ENCODE results near the gene RILPL2. TPM values are rescaled to one million over a fixed set of nuclear protein-coding genes. Genes with fewer than 3 reads are reported as not detected.
A peak's percentile ranks its signal among the peaks of the same experiment; 100 is the strongest.

RILPL2 gene
- polyA plus RNA-seq, 3 donors, result 19.3 to 25.1 (median 21.0) TPM

GRCh38 chr12:123391546-123392343 lies 44.7 kb downstream of the RILPL2 start:
- H3K27me3 ChIP-seq (ENCODE audit: control insufficient read depth in 2 of 2, insufficient read depth in 2 of 2, low read length in 2 of 2), result no peaks in the 10 kb centered on the region
- H3K27ac Mint-ChIP-seq, result peak overlapping the region in 5 of 7 donors; percentile 42 to 87 (median 79)
- DNase-seq, result no peak
- no peak overlapping the region for H2AFZ ChIP-seq (ENCODE audit: insufficient read depth, low read depth, low read length, poor library complexity, severe bottlenecking)
- H3K36me3 Mint-ChIP-seq, result peaks cover 31 to 38% of the 10 kb centered on the region in 2 donors
- peaks cover 42 to 50% of the 10 kb centered on the region in 2 donors for H3K4me1 ChIP-seq (ENCODE audit: control insufficient read depth in 1 of 2, insufficient read depth in 2 of 2, low read length in 2 of 2)
- H3K9me3 Mint-ChIP-seq, result no peaks in the 10 kb centered on the region
- 80% methylated on average over 4 of the region's 8 CpGs for WGBS (ENCODE audit: insufficient coverage)
- H3K4me2 ChIP-seq (replicated peaks; ENCODE audit: extremely low read depth, low read length, poor library complexity, severe bottlenecking), result peak overlapping the region; percentile 91
- peak overlapping the region in 1 of 3 experiments; percentile 78 for H3K4me3 ChIP-seq (replicated peaks in 1 of 3; ENCODE audit: low read depth in 2 of 3, low read length in 3 of 3)
- H3K4me1 Mint-ChIP-seq, result peaks cover 47% of the 10 kb centered on the region
- peaks cover 55% of the 10 kb centered on the region for H4K20me1 ChIP-seq (ENCODE audit: insufficient read depth, low read length)
- H3K36me3 ChIP-seq (replicated peaks in 1 of 2; ENCODE audit: control insufficient read depth in 1 of 2, insufficient read depth in 2 of 2, low read length in 2 of 2), result peaks cover 28 to 41% of the 10 kb centered on the region in 2 donors
- peaks cover 0 to 6% (median 0%) of the 10 kb centered on the region in 3 donors for H3K27me3 Mint-ChIP-seq (ENCODE audit: low read depth in 3 of 3)
- no peaks in the 10 kb centered on the region for H3K9me3 ChIP-seq (replicated peaks in 1 of 2; ENCODE audit: control insufficient read depth in 1 of 2, insufficient read depth in 1 of 2, low read length in 2 of 2)
- peak overlapping the region in 1 of 2 donors; percentile 65 for H3K27ac ChIP-seq (ENCODE audit: low read depth in 1 of 2, low read length in 2 of 2)
- intact Hi-C loops (cut with micrococcal nuclease), result loop anchor here in 1 of 2 donors (5.0 kb wide), 1 partner anchor 39 kb away; no protein-coding TSS in a partner anchor
- peak overlapping the region in 1 of 2 donors; percentile 91 for H3K4me3 Mint-ChIP-seq
- peaks cover 80% of the 10 kb centered on the region for H3K79me2 ChIP-seq (ENCODE audit: insufficient read depth, low read length)
- TF ChIP-seq CTCF (IDR thresholded peaks at IDR 0.05), result no peak
- H3K9ac ChIP-seq (ENCODE audit: insufficient read depth, low read length, poor library complexity, severe bottlenecking), result no peak overlapping the region

GRCh38 chr12:123390498-123391426 lies 45.7 kb downstream of the RILPL2 start:
- Histone ChIP-seq H3K4me2 (replicated peaks; ENCODE audit: extremely low read depth, low read length, poor library complexity, severe bottlenecking) (peak overlapping the region; percentile 91), H3K4me1 (ENCODE audit: control insufficient read depth in 1 of 2, insufficient read depth in 2 of 2, low read length in 2 of 2) (peaks cover 42 to 50% of the 10 kb centered on the region in 2 donors), H3K36me3 (replicated peaks in 1 of 2; ENCODE audit: control insufficient read depth in 1 of 2, insufficient read depth in 2 of 2, low read length in 2 of 2) (peaks cover 18 to 31% of the 10 kb centered on the region in 2 donors), H3K9me3 (replicated peaks in 1 of 2; ENCODE audit: control insufficient read depth in 1 of 2, insufficient read depth in 1 of 2, low read length in 2 of 2) (no peaks in the 10 kb centered on the region), H2AFZ (ENCODE audit: insufficient read depth, low read depth, low read length, poor library complexity, severe bottlenecking) (no peak overlapping the region), H3K4me3 (replicated peaks in 1 of 3; ENCODE audit: low read depth in 2 of 3, low read length in 3 of 3) (peak overlapping the region in 2 of 3 experiments; percentile 2 to 78), H4K20me1 (ENCODE audit: insufficient read depth, low read length) (peaks cover 48% of the 10 kb centered on the region), H3K79me2 (ENCODE audit: insufficient read depth, low read length) (peaks cover 80% of the 10 kb centered on the region), H3K9ac (ENCODE audit: insufficient read depth, low read length, poor library complexity, severe bottlenecking) (no peak overlapping the region), H3K27ac (ENCODE audit: low read depth in 1 of 2, low read length in 2 of 2) (peak overlapping the region in 1 of 2 donors; percentile 65), H3K27me3 (ENCODE audit: control insufficient read depth in 2 of 2, insufficient read depth in 2 of 2, low read length in 2 of 2) (no peaks in the 10 kb centered on the region)
- Mint-ChIP-seq H3K4me1 (peaks cover 48% of the 10 kb centered on the region), H3K9me3 (no peaks in the 10 kb centered on the region), H3K27ac (peak overlapping the region; percentile 79 to 89 (median 87)), H3K4me3 (peak overlapping the region; percentile 91 to 93), H3K36me3 (peaks cover 21 to 28% of the 10 kb centered on the region in 2 donors), H3K27me3 (ENCODE audit: low read depth in 3 of 3) (peaks cover 0 to 6% (median 0%) of the 10 kb centered on the region in 3 donors)
- intact Hi-C loops (cut with micrococcal nuclease), result loop anchor here in 1 of 2 donors (5.0 kb wide), 1 partner anchor 38 kb away; no protein-coding TSS in a partner anchor
- peak; percentile 48 to 65 (median 57) for DNase-seq
- TF ChIP-seq CTCF (IDR thresholded peaks at IDR 0.05), result no peak
- WGBS (ENCODE audit: insufficient coverage), result 25% methylated on average over 17 of the region's 23 CpGs

Measured in CD14-positive monocyte (primary cell).